HG02970 (cell line): ENCODE data around the gene B2M.
"Not testable (repeated sequence)": the region's sequence is repeated elsewhere in the genome, so short reads cannot be mapped to it uniquely, and the experiment has no call there.

ENCODE experiments used
- ATAC-seq: cut with Tn5 transposase; IDR thresholded peaks from one replicate; pipeline ENCODE4 v1.9.1; 2021; ENCODE audit warnings: mild to moderate bottlenecking, moderate library complexity, moderate number of reproducible peaks; ENCODE audit not compliant: unreplicated experiment, low FRiP score

B2M gene

DNA sequence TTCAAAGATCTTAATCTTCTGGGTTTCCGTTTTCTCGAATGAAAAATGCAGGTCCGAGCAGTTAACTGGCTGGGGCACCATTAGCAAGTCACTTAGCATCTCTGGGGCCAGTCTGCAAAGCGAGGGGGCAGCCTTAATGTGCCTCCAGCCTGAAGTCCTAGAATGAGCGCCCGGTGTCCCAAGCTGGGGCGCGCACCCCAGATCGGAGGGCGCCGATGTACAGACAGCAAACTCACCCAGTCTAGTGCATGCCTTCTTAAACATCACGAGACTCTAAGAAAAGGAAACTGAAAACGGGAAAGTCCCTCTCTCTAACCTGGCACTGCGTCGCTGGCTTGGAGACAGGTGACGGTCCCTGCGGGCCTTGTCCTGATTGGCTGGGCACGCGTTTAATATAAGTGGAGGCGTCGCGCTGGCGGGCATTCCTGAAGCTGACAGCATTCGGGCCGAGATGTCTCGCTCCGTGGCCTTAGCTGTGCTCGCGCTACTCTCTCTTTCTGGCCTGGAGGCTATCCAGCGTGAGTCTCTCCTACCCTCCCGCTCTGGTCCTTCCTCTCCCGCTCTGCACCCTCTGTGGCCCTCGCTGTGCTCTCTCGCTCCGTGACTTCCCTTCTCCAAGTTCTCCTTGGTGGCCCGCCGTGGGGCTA lies at the start of gene B2M, which contains the start of gene PATL2:
Gene B2M (plus strand): TSS at position 422 of the 647 bp plus-strand sequence. CDS start 30 bp downstream, at position 452.
Gene PATL2 (minus strand): TSS at position 228 of the 647 bp plus-strand sequence. CDS start 34,833 bp downstream, outside the sequence.
- peak; percentile 82 for ATAC-seq

DNA sequence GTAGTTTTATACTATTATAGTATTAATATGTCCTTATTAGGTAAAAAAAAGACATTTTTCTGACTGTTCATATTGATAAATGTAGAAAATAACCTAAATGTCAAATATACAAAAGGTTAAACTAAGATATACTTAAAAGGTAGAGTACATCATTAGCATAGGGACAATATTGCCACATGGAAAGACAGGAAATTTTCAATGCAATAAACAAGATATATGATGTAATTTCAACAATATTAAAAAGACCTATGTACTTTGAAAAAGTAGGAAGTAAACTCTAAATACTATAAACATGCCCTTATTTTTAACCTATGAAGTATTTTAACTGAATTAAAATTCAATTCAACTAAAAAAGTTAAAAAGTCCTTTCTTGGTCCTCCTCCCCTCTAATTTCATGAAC lies 49.7 kb upstream of the B2M start:
- no peak for ATAC-seq

DNA sequence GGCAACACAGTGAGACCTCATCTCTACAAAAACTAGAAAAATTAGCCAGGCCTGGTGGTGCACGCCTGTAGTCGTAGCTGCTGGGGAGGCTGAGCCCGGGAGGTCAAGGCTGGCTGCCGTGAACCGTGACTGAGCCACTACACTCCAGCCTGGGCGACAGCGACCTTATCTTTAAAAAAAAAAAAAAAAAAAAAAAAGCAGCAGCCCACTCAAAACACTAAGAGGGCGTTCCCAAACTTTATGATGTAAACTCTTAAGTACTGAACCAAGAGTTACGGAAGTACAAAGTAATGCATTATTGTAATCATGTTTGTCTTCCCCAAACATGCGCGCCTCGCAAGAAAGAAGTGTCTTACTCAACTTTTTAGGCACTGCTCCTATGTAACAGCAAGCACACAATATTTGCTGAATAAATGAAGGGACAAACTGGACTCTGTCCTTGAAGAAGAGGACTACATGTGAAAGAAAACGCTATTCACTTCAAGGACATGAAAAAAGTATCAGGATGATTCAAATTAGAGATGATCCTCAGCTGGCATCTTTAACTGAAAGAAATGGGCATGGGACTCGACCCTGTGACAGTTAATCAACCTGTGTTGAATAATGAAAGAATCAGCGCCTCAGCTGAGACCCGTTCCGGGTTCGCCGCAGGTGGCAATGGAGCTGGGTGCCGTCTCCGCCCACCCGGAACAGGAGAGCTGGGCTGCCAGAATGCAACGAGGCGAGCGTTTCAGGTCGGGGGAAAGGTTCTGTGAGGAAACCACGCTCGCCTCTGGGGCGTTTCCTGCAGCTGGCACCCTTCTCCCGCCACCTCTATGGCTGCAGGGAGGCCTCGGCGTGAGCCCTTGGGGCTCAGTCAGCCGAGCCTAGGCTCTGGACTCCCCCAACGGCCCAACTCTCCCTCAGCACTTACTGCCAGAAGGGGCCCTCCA lies 48.6 kb upstream of the B2M start:
- peak; percentile 52 for ATAC-seq

DNA sequence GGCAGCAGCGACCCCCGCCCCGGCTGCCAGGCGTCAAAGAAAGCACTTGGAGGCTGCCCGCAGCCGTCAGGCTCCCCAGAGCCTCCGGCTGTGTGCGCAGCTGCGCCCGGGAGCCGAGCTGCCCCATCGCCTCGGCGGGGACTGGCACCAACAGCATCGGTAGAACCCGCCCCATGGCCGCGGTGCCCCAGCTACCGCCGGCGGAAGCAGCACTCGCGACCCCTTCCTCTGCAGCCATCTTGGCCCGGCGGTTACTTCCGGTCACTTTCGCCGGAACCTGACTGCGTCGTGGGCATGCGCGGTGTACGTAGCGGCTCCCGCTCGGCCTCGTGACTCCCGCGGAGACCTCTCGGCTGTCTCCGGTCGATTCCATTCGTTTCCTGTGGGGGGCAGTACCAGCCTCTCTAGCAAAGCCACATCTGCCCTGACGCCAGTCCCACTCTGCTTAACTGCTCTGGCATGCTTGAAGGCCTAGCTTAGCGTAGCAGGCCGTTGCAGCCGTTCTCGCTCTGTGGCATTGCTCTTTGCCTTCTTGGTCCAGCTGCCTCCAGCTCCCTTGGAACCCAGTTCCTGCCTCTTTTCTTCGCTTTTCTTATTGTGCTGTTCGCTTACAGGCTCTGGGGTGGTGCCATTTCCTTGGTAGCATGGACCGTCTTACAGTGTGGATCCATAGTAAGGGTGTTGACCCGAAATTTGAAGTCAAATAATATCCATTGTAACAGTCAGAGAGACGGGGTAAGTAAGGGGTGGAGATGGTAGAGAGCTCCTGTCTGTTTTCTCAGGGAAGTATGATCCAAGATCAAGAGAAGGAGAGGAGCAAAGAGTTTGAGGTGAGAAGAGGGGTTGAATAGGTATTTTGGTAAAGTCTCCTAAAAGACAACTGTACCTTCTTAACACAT lies 47.7 kb upstream of the B2M start, which contains the start of gene SPG11:
Gene SPG11 (minus strand): TSS at position 253 of the 899 bp plus-strand sequence. CDS start 15 bp downstream, at position 238.
- peak; percentile 81 for ATAC-seq

DNA sequence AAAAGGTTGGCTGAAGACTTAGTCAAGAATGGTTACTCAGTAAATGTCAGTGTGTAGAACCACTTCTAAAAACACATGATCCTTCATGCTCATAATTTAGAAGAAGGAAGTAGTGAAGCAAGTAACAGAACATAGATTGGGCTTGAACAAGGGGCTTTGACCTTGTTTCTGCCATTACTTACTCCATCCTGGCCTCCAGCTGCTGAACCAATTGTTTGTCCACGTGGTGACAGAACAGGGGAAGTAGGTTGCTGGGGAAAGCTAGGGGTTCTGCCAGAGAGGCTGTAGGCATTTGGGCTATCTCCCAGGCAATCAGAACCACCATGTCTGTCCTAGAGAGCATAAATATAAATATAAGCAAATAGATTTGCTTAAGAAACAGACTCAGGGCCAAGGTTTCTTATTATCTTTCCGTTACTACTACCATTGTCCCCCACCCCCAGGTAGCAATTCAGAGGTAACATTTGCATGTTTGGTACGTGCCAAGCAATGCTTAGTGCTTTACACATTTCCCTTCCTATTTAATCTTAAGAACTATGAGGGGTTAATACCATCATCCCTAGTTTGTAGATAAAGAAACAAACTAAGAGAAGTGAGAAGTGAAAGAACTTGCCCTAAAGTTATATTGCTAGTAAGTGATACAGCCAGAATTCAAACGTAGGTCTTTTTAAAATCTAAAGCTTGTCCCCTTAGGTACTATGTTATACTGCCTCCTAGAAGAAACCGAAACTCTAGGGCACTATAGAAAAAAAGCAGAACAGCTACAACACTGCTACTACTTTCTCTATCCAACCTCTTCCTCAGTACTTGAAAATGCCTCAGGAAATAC lies 44.9 kb upstream of the B2M start:
- ATAC-seq: no peak

DNA sequence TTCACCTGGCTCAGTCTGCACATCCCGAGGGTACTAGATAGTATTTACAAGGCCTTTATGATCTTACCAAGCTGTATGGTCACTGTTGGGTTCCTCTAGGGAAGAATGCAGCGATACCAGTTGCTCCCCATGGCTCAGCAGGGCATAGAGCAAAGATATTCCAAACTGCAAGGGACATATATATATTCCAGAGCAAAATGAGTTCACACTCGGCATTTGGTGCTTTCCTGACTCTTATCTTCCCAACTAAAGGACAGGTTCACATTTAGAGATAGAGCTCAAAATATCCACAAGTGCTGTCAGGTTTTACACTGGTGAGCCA lies 44.3 kb upstream of the B2M start:
- ATAC-seq: no peak

DNA sequence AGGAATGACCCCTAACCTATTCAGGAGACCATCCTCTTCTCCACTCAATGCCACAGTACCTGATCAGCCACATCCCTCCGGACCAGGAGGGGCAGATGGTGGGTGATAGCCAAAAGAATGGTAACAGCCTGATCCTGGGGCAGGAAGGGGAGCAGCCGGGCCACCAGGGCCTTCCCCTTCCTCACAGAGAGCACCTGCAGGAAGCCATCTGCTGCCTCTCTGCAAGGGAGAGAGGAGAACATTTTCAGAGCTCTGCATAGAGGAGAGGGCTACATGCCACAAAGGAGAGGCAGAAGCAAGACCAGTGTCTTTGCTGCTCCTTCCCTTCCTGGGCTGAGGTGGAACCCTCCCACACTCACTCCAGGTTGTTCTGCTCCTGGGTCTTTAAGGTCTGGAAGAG lies 42.4 kb upstream of the B2M start:
- no peak for ATAC-seq

DNA sequence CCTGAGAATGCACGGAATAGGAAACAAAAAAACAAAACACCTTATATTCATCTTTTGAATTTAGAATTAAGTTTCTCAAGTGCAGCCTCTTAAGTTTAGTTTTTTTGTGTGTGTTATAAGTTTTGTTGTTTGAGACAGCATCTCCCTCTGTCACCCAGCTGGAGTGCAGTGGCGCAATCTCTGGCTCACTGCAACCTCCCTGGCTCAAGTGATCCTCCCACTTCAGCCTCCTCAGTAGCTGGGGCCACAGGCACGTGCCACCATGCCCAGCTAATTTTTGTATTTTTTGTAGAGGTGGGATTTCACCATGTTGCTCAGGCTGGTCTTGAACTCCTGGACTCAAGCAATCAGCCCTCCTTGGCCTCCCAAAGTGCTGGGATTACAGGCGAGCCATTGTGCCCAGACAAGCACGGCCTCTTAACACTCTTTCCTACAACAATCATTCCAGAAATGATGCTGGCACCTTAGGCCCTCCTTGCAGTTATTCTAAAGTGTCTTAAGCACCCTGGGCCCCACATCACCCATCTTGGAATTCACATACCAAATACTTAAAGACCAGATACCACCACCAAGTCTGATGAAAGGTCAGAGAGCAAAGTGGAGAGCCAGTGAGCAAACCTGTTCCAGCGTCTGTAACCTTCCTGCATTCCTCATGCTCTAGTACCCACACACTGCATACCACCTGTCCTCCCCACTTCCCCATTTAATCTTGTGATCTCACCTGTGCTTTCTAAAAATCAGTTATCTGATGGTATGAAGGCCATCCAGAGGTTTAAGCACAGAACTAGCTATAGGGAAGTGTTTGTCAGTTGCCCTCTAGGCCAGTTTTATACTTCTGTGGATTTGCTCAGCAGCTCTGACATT lies 41.0 kb upstream of the B2M start:
- ATAC-seq: no peak

DNA sequence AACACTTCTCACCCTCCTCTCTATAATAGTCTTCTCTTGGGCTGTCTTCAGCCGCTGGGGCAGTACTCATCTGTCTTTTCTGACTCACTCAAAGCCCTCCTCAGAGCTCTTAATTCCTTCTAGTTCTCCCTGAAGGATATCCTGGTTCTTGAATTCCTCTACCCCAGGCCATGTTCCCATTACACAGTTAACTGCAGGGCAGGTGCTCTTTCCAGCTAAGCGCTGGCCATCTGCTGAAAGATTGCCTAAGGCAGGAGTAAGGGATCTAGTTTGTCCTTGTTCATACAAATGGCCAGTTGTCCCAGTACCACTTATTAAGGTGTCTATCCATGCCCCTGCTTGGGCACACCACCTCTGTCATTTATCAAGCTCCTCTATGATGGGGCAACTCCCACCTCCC lies 37.7 kb upstream of the B2M start:
- ATAC-seq: no peak

DNA sequence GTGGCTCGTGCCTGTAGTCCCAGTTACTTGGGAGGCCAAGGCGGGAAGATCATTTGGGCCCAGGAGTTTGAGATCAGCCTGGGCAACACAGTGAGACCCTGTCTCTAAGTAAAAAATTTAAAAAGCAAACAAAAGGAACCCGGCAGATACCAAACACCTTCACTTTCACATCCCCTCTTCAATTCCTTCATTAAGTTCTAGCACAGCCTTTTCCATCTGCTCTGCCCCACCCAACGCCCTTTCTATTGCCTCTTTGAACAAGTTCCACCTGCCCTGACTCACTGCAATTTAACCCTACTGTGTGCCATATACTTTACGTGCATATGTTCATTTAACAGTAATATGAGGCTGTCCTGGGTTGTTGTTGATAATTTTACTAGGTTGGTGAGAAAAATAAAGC lies 35.4 kb upstream of the B2M start:
- no peak for ATAC-seq

DNA sequence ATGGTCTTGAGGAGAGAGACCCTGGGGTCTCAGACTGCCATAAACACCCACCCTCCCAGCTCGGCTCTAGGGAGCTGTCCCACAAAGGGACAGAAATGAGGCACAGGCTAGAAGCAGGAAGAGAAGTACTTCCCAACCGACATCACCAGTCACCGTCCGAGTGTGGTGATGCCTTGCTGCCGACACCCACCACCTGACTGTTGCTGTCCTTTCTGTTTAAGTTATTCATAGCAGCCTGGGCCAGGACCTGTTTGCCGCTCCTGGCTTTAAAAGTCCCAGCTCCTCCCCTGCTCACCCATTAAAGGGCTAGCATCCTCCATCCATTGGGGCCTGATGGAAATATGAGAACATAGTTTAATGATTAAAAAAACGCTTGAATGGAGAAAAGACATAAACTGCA lies 34.6 kb upstream of the B2M start:
- no peak for ATAC-seq

DNA sequence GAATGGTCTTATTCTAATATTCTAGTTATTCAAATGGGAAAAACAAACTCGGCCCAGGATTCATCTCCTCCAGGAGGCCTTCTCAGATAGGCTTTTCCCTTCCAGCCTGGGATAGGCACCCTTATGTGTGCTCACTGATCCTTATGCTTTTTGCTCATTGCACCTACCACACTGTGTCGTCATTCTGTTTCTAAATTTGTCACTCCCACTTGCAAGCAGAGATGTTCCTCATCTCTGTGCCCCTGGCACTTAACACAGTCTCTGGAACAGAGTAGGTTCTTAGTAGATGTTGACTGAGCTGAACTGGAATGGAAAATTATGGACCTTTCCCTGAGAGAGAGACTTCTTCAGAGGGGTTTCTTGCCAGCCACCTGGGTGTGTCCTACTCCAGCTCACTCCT lies 29.1 kb upstream of the B2M start:
- ATAC-seq: no peak

DNA sequence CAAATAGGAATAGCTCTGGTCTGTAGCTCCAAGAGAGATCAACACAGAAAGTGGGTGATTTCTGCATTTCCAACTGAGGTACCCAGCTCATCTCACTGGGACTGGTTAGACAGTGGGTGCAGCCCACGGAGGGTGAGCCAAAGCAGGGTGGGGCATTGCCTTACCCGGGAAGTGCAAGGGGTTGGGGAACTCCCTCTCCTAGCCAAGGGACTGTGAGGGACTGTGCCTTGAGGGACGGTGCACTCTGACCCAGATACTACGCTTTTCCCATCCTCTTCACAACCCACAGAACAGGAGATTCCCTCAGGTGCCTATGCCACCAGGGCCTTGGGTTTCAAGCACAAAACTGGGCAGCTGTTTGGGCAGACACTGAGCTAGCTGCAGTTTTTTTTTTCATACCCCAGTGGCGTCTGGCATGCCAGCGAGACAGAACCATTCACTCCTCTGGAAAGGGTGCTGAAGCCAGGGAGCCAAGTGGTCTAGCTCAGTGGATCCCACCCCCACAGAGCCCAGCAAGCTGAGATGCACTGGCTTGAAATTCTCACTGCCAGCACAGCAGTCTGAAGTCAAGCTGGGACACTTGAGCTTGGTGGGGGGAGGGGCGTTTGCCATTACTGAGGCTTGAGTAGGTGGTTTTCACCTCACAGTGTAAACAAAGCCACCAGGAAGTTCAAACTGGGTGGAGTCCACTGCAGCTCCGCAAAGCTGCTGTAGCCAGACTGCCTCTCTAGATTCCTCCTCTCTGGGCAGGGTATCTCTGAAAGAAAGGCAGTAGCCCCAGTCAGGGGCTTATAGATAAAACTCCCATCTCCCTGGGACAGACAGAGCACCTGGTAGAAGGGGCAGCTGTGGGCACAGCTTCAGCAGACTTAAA lies 28.3 kb upstream of the B2M start:
- not testable (repeated sequence) for ATAC-seq

DNA sequence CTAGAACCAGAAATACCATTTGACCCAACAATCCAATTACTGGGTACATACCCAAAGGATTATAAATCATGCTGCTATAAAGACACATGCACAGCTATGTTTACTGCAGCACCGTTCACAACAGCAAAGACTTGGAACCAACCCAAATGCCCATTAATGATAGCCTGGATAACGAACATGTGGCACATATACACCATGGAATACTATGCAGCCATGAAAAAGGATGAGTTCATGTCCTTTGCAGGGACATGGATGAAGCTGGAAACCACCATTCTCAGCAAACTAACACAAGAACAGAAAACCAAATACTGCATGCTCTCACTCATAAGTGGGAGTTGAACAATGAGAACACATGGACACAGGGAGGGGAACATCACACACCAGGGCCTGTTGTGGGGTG lies 22.0 kb upstream of the B2M start:
- not testable (repeated sequence) for ATAC-seq

DNA sequence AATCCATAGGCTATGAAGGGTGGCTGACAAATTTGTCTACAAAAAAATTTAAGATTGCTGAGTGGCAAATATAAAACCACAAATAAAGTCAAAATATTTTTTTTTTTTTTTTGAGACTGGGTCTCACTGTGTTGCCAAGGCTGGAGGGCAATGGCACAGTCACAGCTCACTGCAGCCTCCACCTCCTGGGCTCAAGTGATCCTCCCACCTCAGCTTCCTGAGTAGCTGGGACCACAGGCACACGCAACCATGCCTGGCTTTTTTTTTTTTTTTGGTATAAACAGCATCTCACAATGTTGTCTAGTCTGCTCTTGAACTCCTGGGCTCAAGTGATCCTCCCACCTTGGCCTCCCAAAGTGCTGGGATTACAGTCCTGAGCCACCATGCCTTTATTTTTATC lies 21.1 kb upstream of the B2M start:
- ATAC-seq: not testable (repeated sequence)

DNA sequence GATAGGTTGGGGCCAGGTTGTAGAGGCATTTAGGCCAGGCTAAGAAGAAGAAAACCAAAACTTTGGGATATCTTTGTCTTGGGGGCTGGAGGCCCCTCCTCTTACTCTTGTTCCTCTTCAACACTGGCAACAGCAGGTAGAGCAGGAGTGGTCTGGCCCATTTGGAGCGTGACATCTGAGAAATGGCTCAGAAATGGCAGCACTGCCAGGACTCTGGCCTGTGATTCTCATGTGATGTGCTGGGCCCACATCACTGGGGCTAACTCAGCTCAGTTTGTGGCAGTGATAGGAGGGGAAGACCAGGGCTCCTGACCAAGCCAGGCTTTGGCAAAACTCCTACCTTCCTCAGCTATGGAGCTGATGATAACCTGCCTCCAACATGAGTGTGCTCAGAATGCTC lies 18.7 kb upstream of the B2M start:
- ATAC-seq: no peak

DNA sequence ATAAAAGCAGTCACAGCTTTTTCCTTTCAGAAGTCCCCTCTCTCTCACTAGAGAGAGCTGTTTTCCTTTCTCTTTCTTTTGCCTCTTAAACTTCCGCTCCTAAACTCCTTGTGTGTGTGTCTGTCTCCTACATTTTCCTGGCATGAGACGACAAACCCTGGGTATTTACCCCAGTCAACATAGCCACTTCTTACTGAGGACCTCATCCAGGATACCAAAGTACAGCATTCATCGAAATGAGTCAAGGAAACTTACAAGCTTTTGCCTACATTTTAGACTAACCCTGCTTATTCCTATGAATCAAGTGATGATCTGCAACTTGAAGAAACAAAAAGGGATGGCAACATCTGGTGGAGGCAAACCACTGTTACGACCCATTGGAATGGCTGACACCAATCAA lies 16.9 kb upstream of the B2M start:
- no peak for ATAC-seq

DNA sequence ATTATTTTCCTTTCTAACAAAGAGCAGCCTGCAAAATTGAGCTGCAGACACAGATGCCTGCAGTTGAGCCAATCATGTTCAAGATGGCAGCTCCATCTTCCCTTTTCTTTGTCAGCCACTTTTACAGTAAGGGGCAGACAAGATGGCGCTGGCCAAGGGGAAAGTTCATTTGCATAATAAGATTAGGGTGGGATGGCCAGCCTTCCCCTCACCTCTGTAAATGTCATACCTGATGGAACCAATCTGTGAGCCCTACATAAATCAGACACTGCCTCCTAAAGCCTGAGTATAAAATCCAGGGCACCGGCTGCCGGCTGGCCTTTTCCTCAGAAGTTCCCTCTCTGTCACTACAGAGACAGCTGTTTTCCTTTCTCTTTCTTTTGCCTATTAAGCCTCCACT lies 16.0 kb upstream of the B2M start:
- no peak for ATAC-seq
